ENCODE results near the gene OR6F1. TPM values are rescaled to one million over a fixed set of nuclear protein-coding genes. Genes with fewer than 3 reads are reported as not detected.
"Not testable (repeated sequence)": the region's sequence is repeated elsewhere in the genome, so short reads cannot be mapped to it uniquely, and the experiment has no call there.

The OR6F1 gene
- total RNA-seq, 1 donor from 2014 or later: not detected

DNA sequence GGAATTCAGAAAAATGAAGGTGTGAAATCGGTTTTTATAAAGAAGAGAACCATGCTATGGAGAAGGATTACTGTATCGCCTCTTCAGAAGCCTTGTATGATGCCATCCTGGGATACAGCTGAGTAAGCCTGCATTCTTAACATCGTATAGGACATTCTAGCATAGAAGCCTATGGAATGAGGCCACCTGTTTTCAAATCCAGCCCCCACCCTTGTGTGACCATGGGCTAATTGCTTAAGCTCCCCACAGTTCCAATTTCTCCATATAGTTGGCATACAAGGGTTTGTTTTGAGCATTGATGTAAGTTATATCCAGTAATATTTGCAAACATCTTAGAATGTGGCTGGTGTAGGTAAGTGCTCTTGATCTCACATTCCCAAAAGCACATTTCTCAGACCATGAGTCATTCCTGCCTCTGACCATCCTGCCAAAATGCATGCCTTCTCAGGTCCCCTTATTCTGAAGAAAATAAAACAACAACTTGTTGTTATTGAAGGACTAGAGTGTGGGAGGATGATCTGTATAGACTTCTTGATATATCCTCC lies 30.0 kb upstream of the OR6F1 start:
- Mint-ChIP-seq H3K4me1 (ENCODE audit: unreplicated experiment) (no peaks in the 10 kb centered on the region), H3K27ac (no peak overlapping the region), H3K9me3 (no peaks in the 10 kb centered on the region), H3K4me3 (no peak overlapping the region), H3K36me3 (no peaks in the 10 kb centered on the region), H3K27me3 (no peaks in the 10 kb centered on the region)
- TF ChIP-seq, protein P1, sequence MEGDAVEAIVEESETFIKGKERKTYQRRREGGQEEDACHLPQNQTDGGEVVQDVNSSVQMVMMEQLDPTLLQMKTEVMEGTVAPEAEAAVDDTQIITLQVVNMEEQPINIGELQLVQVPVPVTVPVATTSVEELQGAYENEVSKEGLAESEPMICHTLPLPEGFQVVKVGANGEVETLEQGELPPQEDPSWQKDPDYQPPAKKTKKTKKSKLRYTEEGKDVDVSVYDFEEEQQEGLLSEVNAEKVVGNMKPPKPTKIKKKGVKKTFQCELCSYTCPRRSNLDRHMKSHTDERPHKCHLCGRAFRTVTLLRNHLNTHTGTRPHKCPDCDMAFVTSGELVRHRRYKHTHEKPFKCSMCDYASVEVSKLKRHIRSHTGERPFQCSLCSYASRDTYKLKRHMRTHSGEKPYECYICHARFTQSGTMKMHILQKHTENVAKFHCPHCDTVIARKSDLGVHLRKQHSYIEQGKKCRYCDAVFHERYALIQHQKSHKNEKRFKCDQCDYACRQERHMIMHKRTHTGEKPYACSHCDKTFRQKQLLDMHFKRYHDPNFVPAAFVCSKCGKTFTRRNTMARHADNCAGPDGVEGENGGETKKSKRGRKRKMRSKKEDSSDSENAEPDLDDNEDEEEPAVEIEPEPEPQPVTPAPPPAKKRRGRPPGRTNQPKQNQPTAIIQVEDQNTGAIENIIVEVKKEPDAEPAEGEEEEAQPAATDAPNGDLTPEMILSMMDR (conservative IDR thresholded peaks at IDR 0.05): no peak
- no peak for DNase-seq (ENCODE audit: extremely low spot score, unreplicated experiment)

DNA sequence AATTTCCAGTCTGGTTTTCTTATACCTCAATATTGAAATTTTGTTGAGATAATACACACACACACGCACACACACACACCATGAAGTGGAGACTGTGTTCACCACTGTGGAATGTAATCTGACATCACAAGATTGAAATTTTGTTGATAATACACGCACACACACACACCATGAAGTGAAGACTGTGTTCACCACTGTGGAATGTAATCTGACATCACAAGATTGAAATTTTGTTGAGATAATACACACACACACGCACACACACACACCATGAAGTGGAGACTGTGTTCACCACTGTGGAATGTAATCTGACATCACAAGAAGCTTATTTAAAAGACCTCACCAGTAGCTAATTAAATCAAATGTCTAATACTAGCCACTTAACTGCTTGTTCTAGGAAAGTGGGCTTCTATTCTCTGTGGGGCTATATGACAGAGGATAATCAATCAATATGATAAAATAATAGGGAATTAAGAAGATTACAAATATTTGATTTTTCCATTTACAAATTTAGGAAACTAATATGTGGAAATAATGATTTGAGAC lies 25.8 kb upstream of the OR6F1 start:
- H3K27me3 Mint-ChIP-seq; H3K4me1 Mint-ChIP-seq (ENCODE audit: unreplicated experiment); H3K27ac Mint-ChIP-seq; DNase-seq (ENCODE audit: extremely low spot score, unreplicated experiment); H3K4me3 Mint-ChIP-seq; H3K9me3 Mint-ChIP-seq; H3K36me3 Mint-ChIP-seq: not testable (repeated sequence)

DNA sequence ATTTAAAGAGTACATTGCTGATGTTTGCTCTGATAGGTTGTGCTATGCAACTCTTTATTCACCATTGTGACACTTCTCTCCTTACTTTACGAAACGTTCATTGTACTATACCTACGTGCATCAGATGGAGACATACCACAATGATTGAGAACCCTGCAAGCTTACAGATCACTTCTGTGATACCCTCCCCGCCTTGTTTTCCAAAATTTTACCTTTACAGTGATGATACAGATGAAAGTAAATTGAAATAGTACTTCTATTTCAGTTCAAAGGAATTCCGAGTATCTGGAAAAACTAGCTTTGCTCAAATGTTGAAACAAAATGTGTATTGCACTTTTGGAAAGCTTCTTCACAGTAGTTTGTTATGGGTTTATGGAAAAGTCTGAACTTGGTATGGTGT lies 25.3 kb upstream of the OR6F1 start:
- DNase-seq (ENCODE audit: extremely low spot score, unreplicated experiment): no peak
- Mint-ChIP-seq H3K27ac (no peak overlapping the region), H3K9me3 (no peaks in the 10 kb centered on the region)

DNA sequence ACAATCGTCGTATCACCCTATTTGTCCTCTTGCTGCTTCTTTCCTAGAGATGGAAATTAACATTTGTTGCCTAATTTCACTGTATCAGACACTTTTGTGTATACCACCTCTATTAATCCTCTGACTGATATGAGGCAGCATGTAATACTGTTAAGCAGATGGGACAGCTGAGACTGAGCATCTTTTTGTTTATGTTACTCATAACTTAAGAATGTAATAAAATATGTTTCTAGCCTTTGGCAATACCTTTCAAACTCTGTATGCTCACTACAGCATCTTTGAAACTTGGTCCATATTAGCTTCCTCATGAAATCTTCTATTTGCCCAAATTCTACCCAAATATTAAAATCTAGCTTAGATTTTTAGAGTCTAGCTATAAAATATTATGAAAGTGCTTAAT lies 24.3 kb upstream of the OR6F1 start:
- Mint-ChIP-seq H3K27me3 (no peaks in the 10 kb centered on the region), H3K9me3 (no peaks in the 10 kb centered on the region), H3K4me1 (ENCODE audit: unreplicated experiment) (no peaks in the 10 kb centered on the region), H3K4me3 (no peak overlapping the region), H3K27ac (no peak overlapping the region), H3K36me3 (no peaks in the 10 kb centered on the region)
- TF ChIP-seq, protein P1 (conservative IDR thresholded peaks at IDR 0.05): no peak
- no peak for DNase-seq (ENCODE audit: extremely low spot score, unreplicated experiment)

More for the DNA sequence above, 25.3 kb upstream of the OR6F1 start:
- no peaks in the 10 kb centered on the region for H3K27me3 Mint-ChIP-seq
- no peak overlapping the region for H3K4me3 Mint-ChIP-seq
- no peaks in the 10 kb centered on the region for H3K4me1 Mint-ChIP-seq (ENCODE audit: unreplicated experiment)
- TF ChIP-seq, protein P1 (conservative IDR thresholded peaks at IDR 0.05): no peak
- H3K36me3 Mint-ChIP-seq: no peaks in the 10 kb centered on the region

DNA sequence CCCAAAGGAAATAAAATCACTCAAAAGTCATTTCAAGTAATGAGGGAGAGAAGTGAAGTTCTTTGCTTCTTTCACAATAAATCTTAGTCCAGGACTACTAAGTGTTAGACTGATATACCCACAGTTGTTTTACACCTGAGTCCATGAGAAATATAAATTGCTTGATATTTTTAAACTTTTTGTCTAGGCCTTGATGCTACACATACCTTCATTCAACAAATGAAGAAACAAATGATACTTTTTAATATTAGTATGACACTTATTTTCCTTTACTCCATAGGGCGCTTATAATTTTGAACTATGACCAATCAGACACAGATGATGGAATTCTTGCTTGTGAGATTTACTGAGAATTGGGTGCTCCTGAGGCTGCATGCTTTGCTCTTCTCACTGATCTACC lies 21.9 kb upstream of the OR6F1 start, which contains the start of gene OR14K1:
Gene OR14K1, plus strand, starts transcription at position 301 of the 400 bp plus-strand sequence. Its CDS starts 0 bp downstream, at position 301.
- H3K4me3 Mint-ChIP-seq: no peak within 1 kb of the TSS
- no peak within 1 kb of the TSS for H3K27ac Mint-ChIP-seq
- no peaks in the 10 kb centered on the region for H3K4me1 Mint-ChIP-seq (ENCODE audit: unreplicated experiment)
- H3K27me3 Mint-ChIP-seq: no peaks in the 10 kb centered on the region
- no peaks in the 10 kb centered on the region for H3K9me3 Mint-ChIP-seq
- no peaks in the 10 kb centered on the region for H3K36me3 Mint-ChIP-seq
- TF ChIP-seq, protein P1 (conservative IDR thresholded peaks at IDR 0.05): no peak
- no peak for DNase-seq (ENCODE audit: extremely low spot score, unreplicated experiment)

DNA sequence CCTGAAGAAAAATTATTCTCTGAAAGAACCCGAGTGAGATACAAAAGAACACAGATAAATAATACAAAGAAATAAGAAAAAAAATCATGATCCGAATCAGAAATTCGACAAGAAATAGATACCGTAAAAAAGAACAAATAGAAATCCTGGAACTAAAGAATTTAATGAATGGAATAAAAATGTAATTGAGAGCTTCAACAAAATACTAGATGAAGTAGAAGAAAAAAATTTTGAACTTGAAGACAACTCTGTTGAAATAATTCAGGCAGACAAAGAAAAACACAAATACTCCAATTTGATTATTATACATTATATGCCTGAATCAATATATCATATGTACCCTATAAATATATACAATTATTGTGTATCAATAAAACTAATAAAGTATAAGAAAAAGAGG lies 4.8 kb upstream of the OR6F1 start:
- H3K9me3 Mint-ChIP-seq: peaks cover 6% of the 10 kb centered on the region

More for the DNA sequence above, 4.8 kb upstream of the OR6F1 start:
- no peak overlapping the region for H3K27ac Mint-ChIP-seq
- H3K36me3 Mint-ChIP-seq: no peaks in the 10 kb centered on the region
- no peak for DNase-seq (ENCODE audit: extremely low spot score, unreplicated experiment)
- TF ChIP-seq, protein P1 (conservative IDR thresholded peaks at IDR 0.05): no peak
- H3K4me1 Mint-ChIP-seq (ENCODE audit: unreplicated experiment): no peaks in the 10 kb centered on the region
- H3K4me3 Mint-ChIP-seq: no peak overlapping the region
- H3K27me3 Mint-ChIP-seq: no peaks in the 10 kb centered on the region
